Astrocyte (in vitro differentiated cells and primary cell): ENCODE data around the gene NXN. TPM values are rescaled to one million over a fixed set of nuclear protein-coding genes. Genes with fewer than 3 reads are reported as not detected.

ENCODE experiments used
- DNase-seq: peaks from one replicate; pipeline ENCODE4 v3.0.0-alpha.2; 2010; ENCODE audit warnings: low read depth
- FAIRE-seq: peaks from 2 replicates; lab custom pipeline; 2011; peaks lifted over from hg19 to GRCh38; lab: Jason Lieb, UNC
- H2AFZ ChIP-seq: 2 replicates; pipeline ENCODE4 v1.6.0; 2012; ENCODE audit warnings: low read depth, low read length, inconsistent platforms
- H3K27ac ChIP-seq: 2 replicates; pipeline ENCODE4 v1.5.1; 2011; ENCODE audit warnings: low read depth, low read length, inconsistent platforms
- H3K27me3 ChIP-seq: 2 replicates; pipeline ENCODE4 v1.6.0; 2011; ENCODE audit warnings: low read length, inconsistent platforms; ENCODE audit not compliant: insufficient read depth
- H3K36me3 ChIP-seq: 2 replicates; pipeline ENCODE4 v1.5.1; 2011; ENCODE audit warnings: low read length, inconsistent platforms; ENCODE audit not compliant: insufficient read depth
- H3K4me1 ChIP-seq: 2 replicates; pipeline ENCODE4 v1.5.1; 2011; ENCODE audit warnings: low read length, inconsistent platforms; ENCODE audit not compliant: insufficient read depth
- H3K4me2 ChIP-seq: 2 replicates; pipeline ENCODE4 v1.6.0; 2012; ENCODE audit warnings: low read length, inconsistent platforms
- H3K4me3 ChIP-seq: 2 replicates; pipeline ENCODE4 v1.5.1; 2011; ENCODE audit warnings: low read depth, mild to moderate bottlenecking, low read length, inconsistent platforms; ENCODE audit not compliant: insufficient read depth
- H3K79me2 ChIP-seq: 2 replicates; pipeline ENCODE4 v1.6.0; 2012; ENCODE audit warnings: mild to moderate bottlenecking, low read length, inconsistent platforms; ENCODE audit not compliant: insufficient read depth
- H3K9ac ChIP-seq: 2 replicates; pipeline ENCODE4 v1.6.0; 2012; ENCODE audit warnings: mild to moderate bottlenecking, low read length, inconsistent platforms
- H3K9me3 ChIP-seq: 2 replicates; pipeline ENCODE4 v1.5.1; 2012; ENCODE audit warnings: low read depth, mild to moderate bottlenecking, low read length, inconsistent platforms; ENCODE audit not compliant: insufficient read depth
- H4K20me1 ChIP-seq: 2 replicates; pipeline ENCODE4 v1.6.0; 2012; ENCODE audit warnings: low read length, inconsistent platforms; ENCODE audit not compliant: insufficient read depth
- H3K27ac Mint-ChIP-seq: one replicate; pipeline ENCODE4 v1.8.0; 2021; ENCODE audit warnings: mild to moderate bottlenecking, mixed read lengths; ENCODE audit not compliant: unreplicated experiment
- H3K27me3 Mint-ChIP-seq: one replicate; pipeline ENCODE4 v1.8.0; 2021; ENCODE audit warnings: low read depth, mixed read lengths; ENCODE audit not compliant: unreplicated experiment
- H3K36me3 Mint-ChIP-seq: one replicate; pipeline ENCODE4 v1.8.0; 2021; ENCODE audit warnings: low read depth, mixed read lengths; ENCODE audit not compliant: unreplicated experiment
- H3K4me1 Mint-ChIP-seq: one replicate; pipeline ENCODE4 v1.8.0; 2021; ENCODE audit warnings: low read depth, mixed read lengths; ENCODE audit not compliant: unreplicated experiment
- H3K4me3 Mint-ChIP-seq: one replicate; pipeline ENCODE4 v1.8.0; 2021; ENCODE audit warnings: mild to moderate bottlenecking, moderate library complexity, mixed read lengths; ENCODE audit not compliant: unreplicated experiment
- H3K9me3 Mint-ChIP-seq: one replicate; pipeline ENCODE4 v1.8.0; 2021; ENCODE audit warnings: mild to moderate bottlenecking, mixed read lengths; ENCODE audit not compliant: unreplicated experiment
- CTCF ChIP-seq: IDR thresholded peaks from 2 replicates; pipeline ENCODE4 v1.5.1; 2011; ENCODE audit warnings: low read depth, mild to moderate bottlenecking, inconsistent platforms, low read length, moderate library complexity; ENCODE audit not compliant: insufficient read depth
- EZH2 ChIP-seq: IDR thresholded peaks from 2 replicates; pipeline ENCODE4 v1.6.1; 2012; ENCODE audit warnings: mild to moderate bottlenecking, low read length, inconsistent platforms; ENCODE audit not compliant: insufficient read depth
- total RNA-seq: library from RNA; stranded (reverse); gene quantifications from 2 replicates; pipeline ENCODE4 v1.2.1, GENCODE V29; 2021

The NXN gene
- total RNA-seq, 1 donor from 2014 or later: 104 TPM

DNA sequence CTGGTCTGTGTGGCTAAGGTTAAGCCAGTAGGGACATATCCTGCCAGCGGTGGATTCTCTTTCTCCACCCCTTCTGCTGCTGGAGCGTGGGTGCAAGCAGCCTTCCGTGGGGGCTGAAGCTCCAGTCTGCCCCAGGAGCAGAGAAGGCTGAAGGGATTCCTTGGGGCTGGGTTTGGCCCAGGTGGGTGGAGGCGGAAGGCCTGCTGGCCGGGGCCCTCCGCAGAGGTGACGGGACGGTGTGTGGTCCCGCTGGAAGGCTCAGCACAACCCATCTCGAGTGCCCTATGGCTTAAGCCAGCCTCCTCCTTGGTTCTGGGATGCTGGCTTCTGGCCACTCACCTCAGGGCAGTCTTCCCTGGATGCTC lies 30.5 kb upstream of the NXN start:
- H3K4me1 Mint-ChIP-seq: peaks cover 2% of the 10 kb centered on the region
- FAIRE-seq (no peak), DNase-seq (no peak)
- TF ChIP-seq EZH2: no peak
- no peak for TF ChIP-seq CTCF
- no peak overlapping the region for H3K4me3 Mint-ChIP-seq
- H3K4me2 ChIP-seq: no peak overlapping the region
- H2AFZ ChIP-seq: no peak overlapping the region
- peaks cover 23% of the 10 kb centered on the region for H4K20me1 ChIP-seq
- H3K36me3 ChIP-seq: peaks cover 4% of the 10 kb centered on the region
- peaks cover 11% of the 10 kb centered on the region for H3K4me1 ChIP-seq
- H3K9ac ChIP-seq: no peak overlapping the region
- H3K9me3 ChIP-seq: no peaks in the 10 kb centered on the region
- no peaks in the 10 kb centered on the region for H3K27me3 ChIP-seq
- no peak overlapping the region for H3K27ac Mint-ChIP-seq
- H3K9me3 Mint-ChIP-seq: no peaks in the 10 kb centered on the region
- no peak overlapping the region for H3K4me3 ChIP-seq
- peaks cover 13% of the 10 kb centered on the region for H3K36me3 Mint-ChIP-seq
- H3K27me3 Mint-ChIP-seq: no peaks in the 10 kb centered on the region
- no peak overlapping the region for H3K27ac ChIP-seq
- no peaks in the 10 kb centered on the region for H3K79me2 ChIP-seq

- Histone ChIP-seq H2AFZ (no peak overlapping the region), H3K36me3 (peaks cover 4% of the 10 kb centered on the region), H3K9me3 (no peaks in the 10 kb centered on the region), H3K27ac (no peak overlapping the region), H3K4me2 (no peak overlapping the region), H3K79me2 (no peaks in the 10 kb centered on the region), H3K27me3 (no peaks in the 10 kb centered on the region), H3K9ac (no peak overlapping the region), H3K4me3 (no peak overlapping the region), H3K4me1 (peaks cover 11% of the 10 kb centered on the region), H4K20me1 (peaks cover 29% of the 10 kb centered on the region)
- Mint-ChIP-seq H3K4me1 (peaks cover 4% of the 10 kb centered on the region), H3K27me3 (no peaks in the 10 kb centered on the region), H3K4me3 (no peak overlapping the region), H3K9me3 (no peaks in the 10 kb centered on the region), H3K27ac (no peak overlapping the region), H3K36me3 (peaks cover 15% of the 10 kb centered on the region)
- DNase-seq: no peak
- TF ChIP-seq EZH2 (no peak), CTCF (no peak)
- no peak for FAIRE-seq
Observed at GRCh38 chr17:1009229-1010085, 29.9 kb upstream of the NXN start.
